Neural cell (in vitro differentiated cells): ENCODE measurements around the gene ROBO3. TPM values are rescaled to one million over a fixed set of nuclear protein-coding genes. Genes with fewer than 3 reads are reported as not detected.

ENCODE experiments used
- H2AFZ ChIP-seq: fragments of 200-600, 300-800 bp; sonication (generic), shearing (Covaris generic); 2 replicates; pipeline ENCODE4 v1.6.0; 2014; ENCODE audit warnings: low read depth, mild to moderate bottlenecking, antibody characterized with exemption, low read length, moderate library complexity
- H3F3A ChIP-seq: fragments of 200-600 bp; shearing (Covaris generic); 2 replicates; pipeline ENCODE4 v1.6.1; 2016; ENCODE audit warnings: mild to moderate bottlenecking, moderate library complexity, mixed read lengths, antibody characterized with exemption, low read length; ENCODE audit not compliant: insufficient read depth, poor library complexity, severe bottlenecking
- H3K27ac ChIP-seq: fragments of 200-600, 300-800 bp; sonication (generic), shearing (Covaris generic); 2 replicates; pipeline ENCODE4 v1.5.1; 2014; ENCODE audit warnings: mild to moderate bottlenecking, low read length, moderate library complexity
- H3K27me3 ChIP-seq: fragments of 300-800, 200-600 bp; sonication (generic), shearing (Covaris generic); 2 replicates; pipeline ENCODE4 v1.6.0; 2014; ENCODE audit warnings: mild to moderate bottlenecking, low read depth, low read length, moderate library complexity; ENCODE audit not compliant: insufficient read depth
- H3K36me3 ChIP-seq: fragments of 300-800, 200-600 bp; sonication (generic), shearing (Covaris generic); 2 replicates; pipeline ENCODE4 v1.5.1; 2014; ENCODE audit warnings: mild to moderate bottlenecking, antibody characterized with exemption, low read length, moderate library complexity; ENCODE audit not compliant: insufficient read depth
- H3K4me2 ChIP-seq: fragments of 300-800, 200-600 bp; sonication (generic), shearing (Covaris generic); 2 replicates; pipeline ENCODE4 v1.6.0; 2014; ENCODE audit warnings: mild to moderate bottlenecking, low read length
- H3K4me3 ChIP-seq: fragments of 300-800, 200-600 bp; sonication (generic), shearing (Covaris generic); 2 replicates; pipeline ENCODE4 v1.5.1; 2014; ENCODE audit warnings: mild to moderate bottlenecking, low read length, moderate library complexity
- H3K79me2 ChIP-seq: fragments of 200-600 bp; shearing (Covaris generic); replicated peaks from 2 replicates; pipeline ENCODE4 v1.6.0; 2014; ENCODE audit warnings: mild to moderate bottlenecking, low read length, moderate library complexity; ENCODE audit not compliant: insufficient read depth
- H3K9ac ChIP-seq: fragments of 300-800, 200-600 bp; sonication (generic), shearing (Covaris generic); 2 replicates; pipeline ENCODE4 v1.6.1; 2016; ENCODE audit warnings: mild to moderate bottlenecking, low read length, mixed read lengths
- H3K9me2 ChIP-seq: fragments of 200-600 bp; shearing (Covaris generic); 2 replicates; pipeline ENCODE4 v1.6.1; 2016; ENCODE audit warnings: mild to moderate bottlenecking, low read length, mixed read lengths; ENCODE audit not compliant: insufficient read depth
- H3K9me3 ChIP-seq: fragments of 200-600, 300-800 bp; sonication (generic), shearing (Covaris generic); 2 replicates; pipeline ENCODE4 v1.6.1; 2016; ENCODE audit warnings: mild to moderate bottlenecking, mixed run types, low read length, moderate library complexity, mixed read lengths
- H4K20me1 ChIP-seq: fragments of 200-600 bp; shearing (Covaris generic); 2 replicates; pipeline ENCODE4 v1.6.1; 2016; ENCODE audit warnings: mild to moderate bottlenecking, mixed run types; ENCODE audit not compliant: insufficient read depth
- CTCF ChIP-seq: fragments of 450-650 bp; IDR thresholded peaks from 2 replicates; pipeline ENCODE4 v1.5.1; 2014; ENCODE audit warnings: antibody characterized with exemption, mild to moderate bottlenecking, moderate library complexity; ENCODE audit not compliant: poor library complexity, severe bottlenecking
- EP300 ChIP-seq: fragments of 450-650 bp; conservative IDR thresholded peaks from 2 replicates; pipeline ENCODE4 v1.6.1; 2014; ENCODE audit warnings: antibody characterized with exemption, mild to moderate bottlenecking, moderate library complexity; ENCODE audit not compliant: poor library complexity, severe bottlenecking
- EZH2 ChIP-seq: fragments of 200-600, 300-800 bp; shearing (Covaris generic), sonication (generic); IDR thresholded peaks from 2 replicates; pipeline ENCODE4 v1.6.1; 2014; ENCODE audit warnings: antibody characterized with exemption, low read length, borderline replicate concordance, mild to moderate bottlenecking; ENCODE audit not compliant: insufficient read depth, poor library complexity, severe bottlenecking
- MXI1 ChIP-seq: fragments of 450-650 bp; conservative IDR thresholded peaks from 2 replicates; pipeline ENCODE4 v1.6.1; 2014; ENCODE audit warnings: antibody characterized with exemption, mild to moderate bottlenecking; ENCODE audit not compliant: poor library complexity, severe bottlenecking
- POLR2AphosphoS5 ChIP-seq: IDR thresholded peaks from 2 replicates; pipeline ENCODE4 v1.6.1; 2012
- RAD21 ChIP-seq: fragments of 450-650 bp; conservative IDR thresholded peaks from 2 replicates; pipeline ENCODE4 v1.6.1; 2014; ENCODE audit warnings: antibody characterized with exemption, mild to moderate bottlenecking, moderate library complexity
- REST ChIP-seq: IDR thresholded peaks from 2 replicates; pipeline ENCODE4 v1.6.1; 2012; ENCODE audit warnings: borderline replicate concordance
- SMC3 ChIP-seq: fragments of 450-650 bp; conservative IDR thresholded peaks from 2 replicates; pipeline ENCODE4 v1.6.1; 2014; ENCODE audit warnings: antibody characterized with exemption, mild to moderate bottlenecking, moderate library complexity; ENCODE audit not compliant: poor library complexity
- TAF1 ChIP-seq: IDR thresholded peaks from 2 replicates; pipeline ENCODE4 v1.6.1; 2012; ENCODE audit warnings: low read depth
- polyA plus RNA-seq: library from polyadenylated mRNA; depleted of rRNA; stranded (reverse); fragments of >200 nt; gene quantifications from 2 replicates; pipeline ENCODE4 v1.2.3, GENCODE V29; 2014

Gene ROBO3
- polyA plus RNA-seq, 1 donor from 2014 or later = 12.8 TPM

- Histone ChIP-seq H3K27me3 (no peaks in the 10 kb centered on the region), H3F3A (no peaks in the 10 kb centered on the region), H3K9me2 (no peaks in the 10 kb centered on the region), H3K9me3 (no peaks in the 10 kb centered on the region), H3K36me3 (no peaks in the 10 kb centered on the region), H2AFZ (no peak overlapping the region), H4K20me1 (no peaks in the 10 kb centered on the region), H3K79me2 (no peaks in the 10 kb centered on the region), H3K27ac (no peak overlapping the region), H3K9ac (no peak overlapping the region), H3K4me3 (no peak overlapping the region), H3K4me2 (no peak overlapping the region)
- TF ChIP-seq MXI1 (no peak), EP300 (no peak), EZH2 (no peak), REST (no peak), SMC3 (no peak), POLR2AphosphoS5 (no peak), CTCF (no peak)
Measured at GRCh38 chr11:124890683-124891372, 25.6 kb downstream of the ROBO3 start.

- Histone ChIP-seq H3F3A (no peaks in the 10 kb centered on the region), H3K9me3 (no peaks in the 10 kb centered on the region), H3K9me2 (no peaks in the 10 kb centered on the region), H3K36me3 (no peaks in the 10 kb centered on the region), H3K27me3 (no peaks in the 10 kb centered on the region), H3K4me3 (no peak overlapping the region), H3K27ac (no peak overlapping the region), H3K9ac (no peak overlapping the region), H4K20me1 (no peaks in the 10 kb centered on the region), H3K79me2 (no peaks in the 10 kb centered on the region), H2AFZ (no peak overlapping the region), H3K4me2 (no peak overlapping the region)
- TF ChIP-seq REST (no peak), MXI1 (no peak), CTCF (no peak), TAF1 (no peak), POLR2AphosphoS5 (no peak), RAD21 (no peak), EZH2 (no peak), EP300 (no peak), SMC3 (no peak)
Measured at GRCh38 chr11:124891373-124891861, 26.2 kb downstream of the ROBO3 start.
